Measurements from ENCODE around the gene KLHDC10.
A peak's percentile ranks its signal among the peaks of the same experiment; 100 is the strongest.
"Not testable (repeated sequence)": the region's sequence is repeated elsewhere in the genome, so short reads cannot be mapped to it uniquely, and the experiment has no call there.

KLHDC10 gene

DNA sequence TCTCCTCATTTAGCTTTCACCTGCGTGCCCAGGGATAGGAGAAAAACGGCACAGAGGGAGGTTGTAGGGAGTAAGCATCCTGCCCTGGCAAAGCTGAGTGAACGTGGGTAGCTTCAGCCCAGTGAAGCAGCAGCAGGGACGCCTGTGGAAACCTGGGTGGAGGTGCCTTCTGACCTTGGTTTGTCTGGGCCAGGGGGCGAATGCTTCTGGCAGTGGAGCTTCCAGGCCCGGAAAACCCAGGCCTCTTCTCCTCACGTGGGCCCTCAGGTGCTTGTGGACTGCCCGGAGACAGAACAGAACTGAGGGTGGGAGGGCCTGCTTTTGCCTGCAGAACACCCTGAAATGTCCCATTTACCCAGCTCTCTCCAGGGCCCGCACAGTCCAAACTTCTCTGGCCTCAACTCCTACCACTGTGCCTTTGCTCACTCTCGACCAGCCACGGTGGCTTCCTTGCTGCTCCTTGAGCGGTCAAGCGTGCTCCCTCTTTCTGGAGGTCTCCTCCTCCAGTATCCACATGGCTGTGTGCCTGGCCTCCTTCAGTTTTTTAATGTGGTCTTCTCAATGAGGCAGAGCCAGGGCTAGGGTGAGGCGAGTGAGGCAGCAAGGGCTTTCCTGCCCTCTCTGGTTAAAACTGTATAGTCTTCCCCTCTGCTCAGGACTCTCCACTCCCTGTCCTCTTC is 72.5 kb downstream of the KLHDC10 start:
- no peak for DNase-seq

DNA sequence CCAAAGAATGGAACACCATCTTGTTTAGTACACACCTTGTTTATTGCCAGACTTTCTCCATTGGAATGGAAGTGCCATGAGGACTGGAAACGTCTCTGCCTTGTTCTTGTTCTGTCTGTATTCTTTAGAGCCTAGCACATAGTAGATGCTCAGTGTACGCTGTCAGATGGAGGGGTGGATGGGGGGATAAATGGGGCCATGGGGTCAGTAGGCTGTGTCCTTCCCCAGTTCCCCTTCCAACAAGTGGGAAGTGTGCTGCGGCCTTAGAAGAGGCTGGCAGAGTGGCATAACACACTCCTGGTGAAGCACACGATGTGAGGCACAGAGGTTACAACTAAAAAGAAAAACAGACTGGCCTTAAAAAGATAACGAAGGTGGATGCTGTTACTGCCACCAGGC is 73.0 kb downstream of the KLHDC10 start:
- no peak for DNase-seq

GRCh38 chr7:130143986-130144311 is 73.6 kb downstream of the KLHDC10 start:
- no peak for DNase-seq

DNA sequence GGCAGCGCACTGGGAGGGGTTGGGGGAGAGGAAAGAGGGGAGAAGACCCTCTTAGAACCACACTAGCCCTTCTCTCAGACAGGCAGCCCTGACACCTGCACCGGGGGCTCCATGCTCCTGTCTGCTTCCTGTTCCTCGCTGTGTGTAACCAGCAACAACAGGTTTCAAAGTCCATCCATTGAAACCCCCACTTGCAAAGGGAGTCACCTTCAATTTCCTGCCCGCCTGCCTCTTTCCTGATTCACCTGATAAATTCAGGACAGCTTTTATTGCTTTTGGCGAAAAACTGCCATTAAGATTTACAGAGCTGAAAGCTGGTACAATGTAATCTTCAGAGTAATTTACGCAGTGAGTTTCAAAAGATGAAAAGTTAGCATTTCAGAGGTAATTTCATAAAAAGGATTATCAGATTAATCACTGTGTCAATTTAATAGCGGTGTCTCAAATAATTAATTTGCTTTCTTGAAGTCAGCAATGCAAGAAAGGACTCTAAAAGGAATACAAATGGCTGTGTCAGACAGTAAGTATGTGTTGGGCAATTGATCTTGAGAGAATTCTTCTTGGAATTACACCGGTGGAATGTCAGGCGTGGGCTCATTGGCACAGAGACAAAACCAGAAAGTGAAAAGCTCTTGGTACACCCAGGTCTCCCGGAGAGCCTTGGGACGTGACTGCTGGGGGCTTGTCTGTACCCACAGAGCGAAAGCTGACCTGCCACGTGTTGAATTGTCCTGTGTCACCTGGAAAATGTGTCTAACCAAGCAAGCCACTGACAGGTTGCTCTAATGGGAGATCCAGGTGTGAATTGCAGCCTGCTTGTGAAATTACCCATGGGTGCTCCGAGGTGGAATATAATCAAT is 74.2 kb downstream of the KLHDC10 start:
- DNase-seq = peak; percentile 82

DNA sequence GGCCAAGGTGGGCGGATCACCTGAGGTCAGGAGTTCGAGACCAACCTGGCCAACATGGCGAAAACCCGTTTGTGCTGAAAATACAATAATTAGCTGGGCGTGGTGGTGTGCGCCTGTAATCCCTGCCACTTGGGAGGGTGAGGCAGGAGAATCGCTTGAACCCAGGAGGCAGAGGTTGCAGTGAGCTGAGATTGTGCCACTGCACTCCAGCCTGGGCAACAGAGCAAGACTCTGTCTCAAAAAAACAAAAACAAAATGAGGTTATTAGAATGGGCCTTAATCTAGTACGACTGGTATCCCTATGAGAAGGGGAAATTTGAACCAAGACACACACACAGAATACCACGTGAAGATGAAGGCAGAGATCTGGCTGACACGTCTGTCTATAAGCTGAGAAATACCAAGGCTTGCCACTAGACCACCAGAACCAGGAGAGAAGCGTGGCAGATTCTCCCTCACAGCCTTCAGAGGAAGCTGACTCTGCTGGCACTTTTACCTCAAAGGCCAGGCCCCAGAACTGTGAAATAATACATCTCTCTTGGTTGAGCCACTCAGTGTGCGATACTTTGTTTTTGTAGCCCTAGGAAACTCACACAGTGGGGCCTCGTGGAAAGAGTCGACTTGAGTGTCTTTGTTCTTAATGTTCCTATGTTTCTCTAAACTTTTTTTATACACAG is 75.2 kb downstream of the KLHDC10 start:
- no peak for DNase-seq

DNA sequence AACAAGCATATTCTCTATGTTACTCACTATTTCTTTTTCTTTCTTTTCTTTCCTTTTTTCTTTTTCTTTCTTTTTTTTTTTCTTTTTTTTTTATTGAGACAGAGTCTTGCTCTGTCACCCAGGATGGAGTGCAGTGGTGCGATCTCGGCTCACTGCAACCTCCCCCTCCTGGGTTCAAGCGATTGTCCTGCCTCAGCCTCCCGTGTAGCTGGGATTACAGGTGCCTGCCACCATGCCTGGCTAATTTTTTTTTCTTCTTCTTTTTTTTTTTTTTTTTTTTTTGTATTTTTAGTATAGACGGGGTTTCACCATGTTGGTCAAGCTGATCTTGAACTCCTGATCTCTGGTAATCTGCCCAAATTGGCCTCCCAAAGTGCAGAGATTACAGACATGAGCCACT is 75.8 kb downstream of the KLHDC10 start:
- DNase-seq = not testable (repeated sequence)

GRCh38 chr7:130146693-130147405 is 76.5 kb downstream of the KLHDC10 start:
- DNase-seq = no peak

GRCh38 chr7:130147710-130148325 is 77.5 kb downstream of the KLHDC10 start:
- DNase-seq = no peak

- no peak for DNase-seq
Measured at GRCh38 chr7:130148561-130148960, 78.2 kb downstream of the KLHDC10 start.

DNA sequence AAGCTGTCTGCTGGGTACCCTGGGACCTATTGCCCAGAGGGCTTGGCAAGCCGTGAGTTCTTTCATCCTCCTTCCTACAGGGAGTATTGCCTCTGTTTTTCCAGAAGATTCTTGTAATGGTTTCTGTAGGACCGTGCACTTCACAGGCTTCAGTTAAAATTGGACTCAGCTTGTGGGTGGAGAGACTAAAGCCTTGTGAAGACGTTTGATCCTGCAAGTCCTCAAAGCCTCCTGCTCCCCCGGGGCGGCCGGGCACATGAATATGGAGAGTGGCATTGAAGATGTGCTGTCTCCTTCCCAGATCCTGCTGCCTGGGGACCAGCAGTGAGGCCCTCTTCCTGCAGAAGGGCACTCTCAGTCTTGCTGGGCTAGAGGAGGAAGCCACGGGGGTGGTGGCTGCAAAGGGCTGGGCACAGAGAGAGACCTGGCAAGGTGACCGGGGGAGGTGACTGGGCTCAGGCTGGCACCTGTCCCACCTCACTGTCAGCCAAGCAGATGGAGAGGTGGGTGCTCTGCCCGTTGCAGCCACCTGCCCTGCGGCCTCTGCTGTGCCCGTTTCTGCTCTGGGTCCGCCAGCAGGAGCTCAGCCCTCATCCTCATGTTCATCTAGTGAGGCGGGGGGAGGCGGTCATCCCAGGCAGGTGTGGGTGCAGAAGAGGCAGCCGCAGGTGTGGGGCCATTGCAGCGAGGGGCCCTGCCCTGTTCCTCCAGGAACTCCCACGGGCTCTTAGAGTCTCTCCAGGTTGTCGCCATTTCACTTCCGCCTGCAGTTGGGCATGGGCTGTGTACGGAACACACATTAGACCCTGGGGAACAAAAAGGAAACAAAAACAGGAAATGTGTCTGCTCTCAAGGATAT is 79.2 kb downstream of the KLHDC10 start:
- DNase-seq = no peak

GRCh38 chr7:130150587-130150986 is 80.3 kb downstream of the KLHDC10 start:
- DNase-seq = no peak

- peak; percentile 16 for DNase-seq
Measured at GRCh38 chr7:130151591-130152492, 81.5 kb downstream of the KLHDC10 start.

DNA sequence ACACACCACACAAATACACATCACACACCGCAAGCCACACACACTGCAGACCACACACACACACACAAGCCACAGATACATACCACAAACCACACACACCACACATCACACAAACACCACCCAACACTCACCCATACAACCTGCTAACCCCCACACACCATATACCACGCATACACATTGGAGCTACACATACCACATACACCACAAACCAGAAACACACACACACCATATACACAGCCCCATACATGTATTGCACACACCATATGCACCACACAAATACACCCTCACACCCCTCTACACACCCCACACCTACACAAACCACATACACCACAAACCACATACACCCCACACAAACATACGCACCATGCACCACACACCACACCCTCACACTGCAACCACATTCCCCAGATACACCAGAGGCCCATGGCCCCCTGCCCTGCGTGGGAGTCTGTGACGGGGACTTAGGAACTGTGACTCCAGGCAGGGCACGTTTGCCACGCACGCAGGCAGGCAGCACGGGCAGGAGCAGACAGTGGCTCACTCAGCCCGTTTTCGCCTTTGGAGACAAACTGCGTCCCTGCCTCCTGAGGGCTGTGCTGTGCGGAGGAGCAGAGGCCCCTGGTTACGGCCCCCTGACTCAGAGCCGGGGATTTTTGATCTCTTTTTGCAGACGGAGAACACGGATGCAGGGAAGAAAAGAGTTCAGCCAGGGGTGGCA is 82.3 kb downstream of the KLHDC10 start:
- no peak for DNase-seq

- DNase-seq = no peak
Measured at GRCh38 chr7:130153211-130153908, 83.0 kb downstream of the KLHDC10 start.

DNA sequence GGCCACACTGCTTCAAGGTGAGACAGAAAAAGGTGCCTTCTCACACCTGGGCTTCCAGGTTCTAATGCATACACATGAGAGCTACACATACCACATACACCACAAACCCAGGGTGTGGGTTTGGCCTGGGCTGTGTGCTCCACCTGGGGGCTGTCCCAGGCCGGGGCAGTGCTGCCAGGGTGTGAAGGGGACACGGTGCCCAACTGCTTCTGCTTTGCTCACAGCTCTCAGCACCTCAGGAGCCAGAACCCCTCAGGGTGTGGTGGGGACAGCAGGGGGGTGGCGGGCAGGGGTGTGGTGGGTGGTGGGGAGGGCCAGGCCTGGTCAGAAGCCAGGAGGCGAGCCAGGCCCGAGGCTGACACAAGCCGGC is 83.8 kb downstream of the KLHDC10 start:
- no peak for DNase-seq

- DNase-seq = no peak
Measured at GRCh38 chr7:130154501-130155317, 84.4 kb downstream of the KLHDC10 start.

GRCh38 chr7:130156140-130156539 is 85.8 kb downstream of the KLHDC10 start:
- DNase-seq = no peak

DNA sequence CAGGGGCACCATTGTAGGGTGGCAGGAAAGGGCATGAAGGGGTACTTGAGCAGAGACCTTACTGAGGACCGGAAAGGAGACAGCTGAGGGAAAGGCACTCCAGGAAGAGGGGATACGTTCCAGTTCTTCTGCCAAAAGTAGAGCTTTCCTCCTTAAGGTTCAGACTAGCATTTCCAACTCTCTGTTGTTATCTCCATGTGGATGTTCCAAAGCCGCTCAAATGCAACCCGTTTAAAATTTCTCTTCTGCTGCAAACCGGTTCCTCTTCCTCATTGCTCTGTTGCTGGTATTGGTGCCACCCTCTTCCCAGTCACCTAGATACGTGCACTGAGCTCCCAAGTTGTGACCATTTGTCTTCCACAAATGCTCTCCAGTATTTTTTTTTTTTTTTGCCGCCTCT is 87.4 kb downstream of the KLHDC10 start:
- no peak for DNase-seq

DNA sequence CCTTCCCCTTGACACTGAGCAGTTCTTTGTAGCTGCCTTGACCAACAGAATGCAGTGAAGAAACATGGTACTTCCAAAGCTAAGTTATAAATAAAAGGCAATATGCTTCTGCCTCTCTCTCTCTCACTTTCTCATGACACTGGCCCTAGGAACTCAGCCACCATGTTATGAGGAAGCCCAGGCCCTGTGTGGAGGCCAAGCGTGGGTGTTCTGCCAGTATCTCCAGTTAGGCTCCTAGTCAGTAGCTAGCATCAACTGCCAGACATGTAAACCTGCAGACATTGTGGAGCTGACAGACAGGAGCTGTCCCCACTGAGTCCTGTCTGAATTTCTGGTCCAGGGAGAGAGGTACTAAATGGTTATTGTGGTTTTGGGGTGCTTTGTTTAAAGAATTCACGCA is 89.7 kb downstream of the KLHDC10 start:
- no peak for DNase-seq
